Coronary artery (tissue), 2 donors: ENCODE measurements around the gene CADPS.

Experiments
- DNase-seq: peaks from one replicate; pipeline ENCODE4 v3.0.0-alpha.2; 2017; ENCODE audit warnings: low spot score
- H3K27ac ChIP-seq, 2 donors: fragments of 200-600 bp; sonication (generic); one replicate each; pipeline ENCODE4 v1.5.1; 2016 to 2019
- H3K4me3 ChIP-seq: fragments of 200-600 bp; sonication (generic); 2 replicates; pipeline ENCODE4 v1.5.1; 2016; ENCODE audit warnings: mild to moderate bottlenecking, moderate library complexity
- TF ChIP-seq, protein P1 (sequence below): fragments of 200-600 bp; sonication (generic); IDR thresholded peaks from one replicate; pipeline ENCODE4 v1.5.1; 2019; ENCODE audit warnings: antibody characterized with exemption

Gene CADPS

GRCh38 chr3:62378921-62379320 lies 496.3 kb downstream of the CADPS start:
- Histone ChIP-seq H3K4me3 (no peak overlapping the region), H3K27ac (no peak overlapping the region)
- TF ChIP-seq, protein P1, sequence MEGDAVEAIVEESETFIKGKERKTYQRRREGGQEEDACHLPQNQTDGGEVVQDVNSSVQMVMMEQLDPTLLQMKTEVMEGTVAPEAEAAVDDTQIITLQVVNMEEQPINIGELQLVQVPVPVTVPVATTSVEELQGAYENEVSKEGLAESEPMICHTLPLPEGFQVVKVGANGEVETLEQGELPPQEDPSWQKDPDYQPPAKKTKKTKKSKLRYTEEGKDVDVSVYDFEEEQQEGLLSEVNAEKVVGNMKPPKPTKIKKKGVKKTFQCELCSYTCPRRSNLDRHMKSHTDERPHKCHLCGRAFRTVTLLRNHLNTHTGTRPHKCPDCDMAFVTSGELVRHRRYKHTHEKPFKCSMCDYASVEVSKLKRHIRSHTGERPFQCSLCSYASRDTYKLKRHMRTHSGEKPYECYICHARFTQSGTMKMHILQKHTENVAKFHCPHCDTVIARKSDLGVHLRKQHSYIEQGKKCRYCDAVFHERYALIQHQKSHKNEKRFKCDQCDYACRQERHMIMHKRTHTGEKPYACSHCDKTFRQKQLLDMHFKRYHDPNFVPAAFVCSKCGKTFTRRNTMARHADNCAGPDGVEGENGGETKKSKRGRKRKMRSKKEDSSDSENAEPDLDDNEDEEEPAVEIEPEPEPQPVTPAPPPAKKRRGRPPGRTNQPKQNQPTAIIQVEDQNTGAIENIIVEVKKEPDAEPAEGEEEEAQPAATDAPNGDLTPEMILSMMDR, result no peak
- DNase-seq, result no peak

- peak overlapping the region; percentile 25 for H3K4me3 ChIP-seq
- no peak overlapping the region for H3K27ac ChIP-seq
- TF ChIP-seq, protein P1, result no peak
- DNase-seq, result no peak
These were observed 496.9 kb downstream of the CADPS start for GRCh38 chr3:62378311-62378789.

DNA sequence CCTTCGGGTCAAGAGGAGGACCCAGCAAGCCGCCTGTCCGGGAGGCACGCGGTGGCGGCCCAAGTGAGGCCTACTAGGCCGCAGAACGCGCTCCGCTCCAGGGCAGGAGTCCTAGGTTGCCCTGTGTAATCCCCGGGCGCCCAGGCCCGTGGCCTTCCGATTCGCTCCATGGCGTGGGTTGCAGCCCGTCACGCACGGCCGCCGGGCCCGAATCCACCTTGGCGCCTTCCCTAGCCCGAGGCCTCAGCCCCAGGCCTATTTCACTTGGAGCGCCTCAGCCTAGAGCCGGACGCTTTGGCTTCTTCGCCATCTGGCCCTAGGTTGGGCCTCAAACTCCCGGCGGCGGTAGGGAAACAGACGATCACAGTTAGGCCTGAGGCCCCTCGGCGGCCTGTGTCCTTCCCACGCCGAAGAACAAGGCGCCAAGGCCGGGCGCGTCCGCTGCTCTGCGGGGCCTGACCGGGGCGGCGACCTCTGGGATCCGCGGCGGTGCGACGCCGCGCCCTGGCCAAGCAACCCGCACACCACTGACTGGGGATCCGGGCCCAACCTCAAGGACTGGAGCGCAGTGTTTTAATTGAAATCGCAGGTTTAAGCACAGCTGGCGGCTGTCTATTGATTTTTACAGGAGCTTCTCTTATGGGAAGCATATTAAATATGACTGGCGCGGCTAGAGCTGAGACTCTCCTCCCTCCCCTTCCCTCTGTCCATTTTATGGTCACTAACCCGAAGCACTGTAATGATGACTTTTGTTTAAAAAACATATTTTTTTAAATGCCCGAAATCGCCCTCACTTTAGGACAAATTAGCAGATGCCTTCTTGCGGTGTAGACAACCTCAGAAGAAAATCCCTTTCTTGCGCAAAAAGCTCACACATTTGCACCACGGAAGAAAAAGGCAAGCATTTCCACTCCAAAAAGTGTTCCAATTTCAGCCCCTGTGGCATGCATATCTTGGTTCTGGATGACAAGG lies 498.0 kb downstream of the CADPS start:
- Histone ChIP-seq H3K27ac (no peak overlapping the region), H3K4me3 (no peak overlapping the region)
- TF ChIP-seq, protein P1, result no peak
- no peak for DNase-seq

DNA sequence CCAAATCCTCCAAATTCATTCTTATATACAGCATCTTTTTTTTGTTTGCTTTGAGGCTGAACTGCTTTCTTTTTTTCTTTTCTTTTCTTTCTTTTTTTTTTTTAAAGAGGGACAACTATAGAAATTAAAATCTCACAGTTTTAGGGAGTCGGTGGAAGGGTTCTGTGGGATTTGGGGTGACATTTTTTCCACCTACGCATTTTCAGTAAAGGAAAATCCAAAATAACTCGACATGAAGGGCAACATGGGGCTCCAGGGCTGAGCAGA lies 498.8 kb downstream of the CADPS start:
- DNase-seq, result no peak
- TF ChIP-seq, protein P1, result no peak
- Histone ChIP-seq H3K4me3 (no peak overlapping the region), H3K27ac (no peak overlapping the region)

DNA sequence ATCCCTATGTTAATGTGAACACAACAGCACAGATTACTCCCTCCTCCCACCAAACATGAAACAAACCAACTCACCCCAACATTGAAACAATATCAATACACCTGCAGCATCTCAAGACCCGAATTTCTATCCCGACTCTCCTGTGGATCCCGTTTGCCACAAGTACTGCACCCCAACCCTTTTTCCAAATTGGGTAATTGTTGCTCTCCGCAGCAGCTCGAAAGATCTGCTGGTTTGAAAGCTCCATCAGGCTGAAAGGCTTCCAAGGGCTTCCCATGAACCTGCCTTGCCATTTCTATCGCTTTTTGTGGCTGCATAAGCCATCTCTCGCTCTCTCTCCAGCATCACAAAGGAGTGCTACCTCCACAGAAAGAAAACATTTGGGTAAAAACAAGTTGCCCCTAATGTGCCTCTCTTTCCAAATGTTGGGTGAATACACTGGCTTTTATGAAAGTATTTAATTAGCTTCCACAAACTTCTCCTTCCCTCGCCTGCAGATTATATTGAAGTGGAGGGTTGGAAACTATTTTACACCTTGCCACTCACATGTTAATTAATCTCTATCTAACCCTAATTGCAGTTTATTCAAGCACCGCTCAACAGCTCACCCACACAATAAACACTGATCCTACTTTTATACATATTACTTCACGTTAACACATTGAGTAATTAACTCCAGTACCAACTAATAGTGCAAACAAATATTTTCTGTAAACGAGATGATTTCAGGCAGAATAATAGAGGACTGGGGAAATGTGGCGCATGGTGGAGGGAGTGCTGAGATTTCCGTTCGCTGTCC lies 499.4 kb downstream of the CADPS start:
- TF ChIP-seq, protein P1, result no peak
- no peak overlapping the region for H3K27ac ChIP-seq
- DNase-seq, result no peak

GRCh38 chr3:62374341-62375218 lies 500.6 kb downstream of the CADPS start:
- no peak for DNase-seq
- H3K4me3 ChIP-seq, result peak overlapping the region; percentile 67
- TF ChIP-seq, protein P1, result no peak
- H3K27ac ChIP-seq, result no peak overlapping the region

More for the DNA sequence above, 499.4 kb downstream of the CADPS start:
- no peak overlapping the region for H3K4me3 ChIP-seq
